Endometrium (tissue), 2 donors: ENCODE measurements around the gene ISY1.
"Not testable (repeated sequence)": the region's sequence is repeated elsewhere in the genome, so short reads cannot be mapped to it uniquely, and the experiment has no call there.

Experiments used
- FAIRE-seq: peaks from 2 replicates; lab custom pipeline; 2012; peaks lifted over from hg19 to GRCh38; lab: Jason Lieb, UNC
- donor health status: control.
- donor health status: control.

The ISY1 gene

GRCh38 chr3:129160891-129161859 is at the start of gene ISY1:
TSS of gene ISY1 (minus strand) at chr3:129161063. CDS start at chr3:129160975, 88 bp downstream.
- peak; percentile 68 for FAIRE-seq

GRCh38 chr3:129207479-129207878 is 46.6 kb upstream of the ISY1 start:
- peak; percentile 15 for FAIRE-seq

- FAIRE-seq: no peak
Measured at GRCh38 chr3:129205109-129205832, 44.4 kb upstream of the ISY1 start.

- no peak for FAIRE-seq
Measured at GRCh38 chr3:129204473-129204872, 43.6 kb upstream of the ISY1 start.

- FAIRE-seq: no peak
Measured at GRCh38 chr3:129199366-129199765, 38.5 kb upstream of the ISY1 start.

- FAIRE-seq: no peak
Measured at GRCh38 chr3:129197321-129197720, 36.5 kb upstream of the ISY1 start.

GRCh38 chr3:129196601-129197000 is 35.7 kb upstream of the ISY1 start:
- no peak for FAIRE-seq

GRCh38 chr3:129195731-129196256 is 34.9 kb upstream of the ISY1 start:
- no peak for FAIRE-seq

- not testable (repeated sequence) for FAIRE-seq
Measured at GRCh38 chr3:129189793-129190192, 28.9 kb upstream of the ISY1 start.

- no peak for FAIRE-seq
Measured at GRCh38 chr3:129187857-129188256, 27.0 kb upstream of the ISY1 start.

- no peak for FAIRE-seq
Measured at GRCh38 chr3:129185783-129186182, 24.9 kb upstream of the ISY1 start.

- not testable (repeated sequence) for FAIRE-seq
Measured at GRCh38 chr3:129184784-129185542, 24.1 kb upstream of the ISY1 start.

- FAIRE-seq: no peak
Measured at GRCh38 chr3:129184396-129184657, 23.5 kb upstream of the ISY1 start.

- no peak for FAIRE-seq
Measured at GRCh38 chr3:129183569-129184395, 22.9 kb upstream of the ISY1 start, which contains the start of gene CNBP. TSS of gene CNBP (minus strand) at chr3:129183896. CDS start at chr3:129171757, 12,139 bp downstream.

- FAIRE-seq: no peak
Measured at GRCh38 chr3:129182390-129183185, 21.7 kb upstream of the ISY1 start.

GRCh38 chr3:129181819-129182218 is 21.0 kb upstream of the ISY1 start:
- FAIRE-seq: no peak

- FAIRE-seq: no peak
Measured at GRCh38 chr3:129180461-129180860, 19.6 kb upstream of the ISY1 start.

- FAIRE-seq: no peak
Measured at GRCh38 chr3:129176051-129176450, 15.2 kb upstream of the ISY1 start.

- FAIRE-seq: no peak
Measured at GRCh38 chr3:129173725-129174124, 12.9 kb upstream of the ISY1 start.

GRCh38 chr3:129173206-129173605 is 12.3 kb upstream of the ISY1 start:
- no peak for FAIRE-seq
